ENCODE measurements around the gene HOXA11. TPM values are rescaled to one million over a fixed set of nuclear protein-coding genes. Genes with fewer than 3 reads are reported as not detected.

HOXA11 gene
- total RNA-seq, 1 experiment from 2014 or later, result not detected

- Histone ChIP-seq H3K4me3 (ENCODE audit: low read length) (no peak overlapping the region), H3K4me1 (ENCODE audit: low read length) (peaks cover 22% of the 10 kb centered on the region), H3K79me2 (ENCODE audit: low read length) (no peaks in the 10 kb centered on the region), H3K4me2 (ENCODE audit: low read depth, low read length, poor library complexity, severe bottlenecking) (no peak overlapping the region), H3K27ac (ENCODE audit: low read length) (no peak overlapping the region), H3K36me3 (ENCODE audit: insufficient read depth, low read length) (no peaks in the 10 kb centered on the region), H4K20me1 (ENCODE audit: insufficient read depth, low read depth, low read length) (no peaks in the 10 kb centered on the region), H2AFZ (ENCODE audit: low read length) (no peak overlapping the region), H3K9me3 (ENCODE audit: low read length) (no peaks in the 10 kb centered on the region), H3K27me3 (ENCODE audit: low read length) (no peaks in the 10 kb centered on the region), H3K9me2 (replicated peaks; ENCODE audit: insufficient read depth, low read length) (no peaks in the 10 kb centered on the region), H3K9ac (ENCODE audit: low read length) (no peak overlapping the region)
- DNase-seq, result no peak
Observed at GRCh38 chr7:27198138-27198841, 13.3 kb upstream of the HOXA11 start.

- Histone ChIP-seq H3K27ac (ENCODE audit: low read length) (no peak overlapping the region), H3K4me1 (ENCODE audit: low read length) (peaks cover 22% of the 10 kb centered on the region), H3K9ac (ENCODE audit: low read length) (no peak overlapping the region), H3K9me3 (ENCODE audit: low read length) (no peaks in the 10 kb centered on the region), H4K20me1 (ENCODE audit: insufficient read depth, low read depth, low read length) (no peaks in the 10 kb centered on the region), H3K4me3 (ENCODE audit: low read length) (no peak overlapping the region), H3K36me3 (ENCODE audit: insufficient read depth, low read length) (no peaks in the 10 kb centered on the region), H2AFZ (ENCODE audit: low read length) (no peak overlapping the region), H3K9me2 (replicated peaks; ENCODE audit: insufficient read depth, low read length) (no peaks in the 10 kb centered on the region), H3K79me2 (ENCODE audit: low read length) (no peaks in the 10 kb centered on the region), H3K27me3 (ENCODE audit: low read length) (no peaks in the 10 kb centered on the region), H3K4me2 (ENCODE audit: low read depth, low read length, poor library complexity, severe bottlenecking) (no peak overlapping the region)
- no peak for DNase-seq
Observed at GRCh38 chr7:27197137-27198042, 12.4 kb upstream of the HOXA11 start.

- Histone ChIP-seq H3K9ac (ENCODE audit: low read length) (no peak overlapping the region), H3K4me1 (ENCODE audit: low read length) (peaks cover 15% of the 10 kb centered on the region), H3K9me2 (replicated peaks; ENCODE audit: insufficient read depth, low read length) (no peaks in the 10 kb centered on the region), H3K27ac (ENCODE audit: low read length) (no peak overlapping the region), H3K79me2 (ENCODE audit: low read length) (no peaks in the 10 kb centered on the region), H3K9me3 (ENCODE audit: low read length) (no peaks in the 10 kb centered on the region), H2AFZ (ENCODE audit: low read length) (no peak overlapping the region), H3K4me2 (ENCODE audit: low read depth, low read length, poor library complexity, severe bottlenecking) (no peak overlapping the region), H3K4me3 (ENCODE audit: low read length) (no peak overlapping the region), H3K27me3 (ENCODE audit: low read length) (no peaks in the 10 kb centered on the region), H3K36me3 (ENCODE audit: insufficient read depth, low read length) (no peaks in the 10 kb centered on the region), H4K20me1 (ENCODE audit: insufficient read depth, low read depth, low read length) (no peaks in the 10 kb centered on the region)
- DNase-seq, result peak; percentile 92
Observed at GRCh38 chr7:27196287-27196767, 11.3 kb upstream of the HOXA11 start.

- no peak for DNase-seq
- Histone ChIP-seq H3K4me2 (ENCODE audit: low read depth, low read length, poor library complexity, severe bottlenecking) (no peak overlapping the region), H3K79me2 (ENCODE audit: low read length) (no peaks in the 10 kb centered on the region), H4K20me1 (ENCODE audit: insufficient read depth, low read depth, low read length) (no peaks in the 10 kb centered on the region), H3K9ac (ENCODE audit: low read length) (no peak overlapping the region), H3K9me3 (ENCODE audit: low read length) (no peaks in the 10 kb centered on the region), H2AFZ (ENCODE audit: low read length) (no peak overlapping the region), H3K27me3 (ENCODE audit: low read length) (no peaks in the 10 kb centered on the region), H3K9me2 (replicated peaks; ENCODE audit: insufficient read depth, low read length) (no peaks in the 10 kb centered on the region), H3K27ac (ENCODE audit: low read length) (no peak overlapping the region), H3K4me3 (ENCODE audit: low read length) (no peak overlapping the region), H3K4me1 (ENCODE audit: low read length) (peaks cover 2% of the 10 kb centered on the region; the same call in 1 of the 2 replicates), H3K36me3 (ENCODE audit: insufficient read depth, low read length) (no peaks in the 10 kb centered on the region)
Observed at GRCh38 chr7:27194686-27195379, 9.8 kb upstream of the HOXA11 start.

GRCh38 chr7:27194002-27194352 is 8.9 kb upstream of the HOXA11 start:
- H3K79me2 ChIP-seq (ENCODE audit: low read length), result no peaks in the 10 kb centered on the region
- no peak for DNase-seq
- H3K4me3 ChIP-seq (ENCODE audit: low read length), result no peak overlapping the region
- H3K9me2 ChIP-seq (replicated peaks; ENCODE audit: insufficient read depth, low read length), result no peaks in the 10 kb centered on the region
- no peaks in the 10 kb centered on the region for H3K36me3 ChIP-seq (ENCODE audit: insufficient read depth, low read length)
- H3K4me1 ChIP-seq (ENCODE audit: low read length), result peaks cover 2% of the 10 kb centered on the region; the same call in 1 of the 2 replicates
- H3K9ac ChIP-seq (ENCODE audit: low read length), result no peak overlapping the region
- no peak overlapping the region for H2AFZ ChIP-seq (ENCODE audit: low read length)
- H3K4me2 ChIP-seq (ENCODE audit: low read depth, low read length, poor library complexity, severe bottlenecking), result no peak overlapping the region
- H3K27me3 ChIP-seq (ENCODE audit: low read length), result no peaks in the 10 kb centered on the region
- H4K20me1 ChIP-seq (ENCODE audit: insufficient read depth, low read depth, low read length), result no peaks in the 10 kb centered on the region
- no peak overlapping the region for H3K27ac ChIP-seq (ENCODE audit: low read length)
- H3K9me3 ChIP-seq (ENCODE audit: low read length), result no peaks in the 10 kb centered on the region

GRCh38 chr7:27193335-27194001 is 8.4 kb upstream of the HOXA11 start:
- Histone ChIP-seq H3K9ac (ENCODE audit: low read length) (no peak overlapping the region), H3K79me2 (ENCODE audit: low read length) (no peaks in the 10 kb centered on the region), H3K4me3 (ENCODE audit: low read length) (no peak overlapping the region), H4K20me1 (ENCODE audit: insufficient read depth, low read depth, low read length) (no peaks in the 10 kb centered on the region), H2AFZ (ENCODE audit: low read length) (no peak overlapping the region), H3K36me3 (ENCODE audit: insufficient read depth, low read length) (no peaks in the 10 kb centered on the region), H3K4me1 (ENCODE audit: low read length) (peaks cover 2% of the 10 kb centered on the region; the same call in 1 of the 2 replicates), H3K27ac (ENCODE audit: low read length) (no peak overlapping the region), H3K9me3 (ENCODE audit: low read length) (no peaks in the 10 kb centered on the region), H3K27me3 (ENCODE audit: low read length) (no peaks in the 10 kb centered on the region), H3K9me2 (replicated peaks; ENCODE audit: insufficient read depth, low read length) (no peaks in the 10 kb centered on the region), H3K4me2 (ENCODE audit: low read depth, low read length, poor library complexity, severe bottlenecking) (no peak overlapping the region)
- no peak for DNase-seq

GRCh38 chr7:27192546-27193334 is 7.7 kb upstream of the HOXA11 start:
- no peaks in the 10 kb centered on the region for H3K9me2 ChIP-seq (replicated peaks; ENCODE audit: insufficient read depth, low read length)
- no peaks in the 10 kb centered on the region for H3K79me2 ChIP-seq (ENCODE audit: low read length)
- H3K4me3 ChIP-seq (ENCODE audit: low read length), result no peak overlapping the region
- H3K4me2 ChIP-seq (ENCODE audit: low read depth, low read length, poor library complexity, severe bottlenecking), result no peak overlapping the region
- no peaks in the 10 kb centered on the region for H4K20me1 ChIP-seq (ENCODE audit: insufficient read depth, low read depth, low read length)
- H2AFZ ChIP-seq (ENCODE audit: low read length), result no peak overlapping the region
- no peaks in the 10 kb centered on the region for H3K9me3 ChIP-seq (ENCODE audit: low read length)
- no peak for DNase-seq
- no peak overlapping the region for H3K9ac ChIP-seq (ENCODE audit: low read length)
- H3K4me1 ChIP-seq (ENCODE audit: low read length), result peaks cover 2% of the 10 kb centered on the region; the same call in 1 of the 2 replicates
- H3K36me3 ChIP-seq (ENCODE audit: insufficient read depth, low read length), result no peaks in the 10 kb centered on the region
- H3K27ac ChIP-seq (ENCODE audit: low read length), result no peak overlapping the region
- H3K27me3 ChIP-seq (ENCODE audit: low read length), result no peaks in the 10 kb centered on the region
